Left renal pelvis (tissue), 4 donors: ENCODE measurements around the gene FBXL7. TPM values are rescaled to one million over a fixed set of nuclear protein-coding genes. Genes with fewer than 3 reads are reported as not detected.

ENCODE experiments used
- DNase-seq, 4 donors: peaks; one replicate each; pipeline ENCODE4 v3.0.0-alpha.2; 2013; ENCODE audit warnings: low read depth in 4 of 4, low spot score in 3 of 4
- polyA plus RNA-seq, 4 donors: library from polyadenylated mRNA; unstranded; fragments of 120-200 nt; gene quantifications; one replicate each; pipeline ENCODE4 v1.2.1, GENCODE V29; 2013; ENCODE audit not compliant: insufficient read length in 4 of 4

FBXL7 gene
- polyA plus RNA-seq, 4 donors, result 26.2 to 79.3 (median 28.7) TPM

DNA sequence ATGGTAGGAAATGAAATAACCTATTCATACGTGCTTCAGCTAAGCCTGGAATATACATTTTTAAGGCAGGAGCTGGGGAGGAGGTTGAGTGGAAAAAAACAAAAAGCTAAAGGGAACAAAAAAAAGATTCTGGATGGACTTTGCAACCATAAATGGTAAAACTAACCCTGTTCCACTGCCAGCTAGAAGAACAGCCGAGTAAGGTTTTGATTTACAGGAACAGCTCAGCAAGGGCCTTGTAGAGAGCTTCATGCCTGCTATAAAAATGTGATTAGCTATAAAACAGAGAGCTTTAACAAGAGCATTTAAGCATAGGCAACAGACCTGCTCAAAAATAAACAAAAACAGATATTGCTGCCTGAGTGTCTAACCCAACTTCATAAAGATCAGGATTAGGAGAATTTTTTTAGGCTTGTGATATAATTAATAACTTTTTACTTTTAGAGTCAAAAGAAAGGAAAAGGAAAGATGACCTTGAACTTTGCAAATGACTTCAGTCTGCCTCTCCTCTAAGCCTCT, 194.8 kb downstream of the FBXL7 start:
- DNase-seq, result peak in 1 of 4 donors; percentile 39

DNA sequence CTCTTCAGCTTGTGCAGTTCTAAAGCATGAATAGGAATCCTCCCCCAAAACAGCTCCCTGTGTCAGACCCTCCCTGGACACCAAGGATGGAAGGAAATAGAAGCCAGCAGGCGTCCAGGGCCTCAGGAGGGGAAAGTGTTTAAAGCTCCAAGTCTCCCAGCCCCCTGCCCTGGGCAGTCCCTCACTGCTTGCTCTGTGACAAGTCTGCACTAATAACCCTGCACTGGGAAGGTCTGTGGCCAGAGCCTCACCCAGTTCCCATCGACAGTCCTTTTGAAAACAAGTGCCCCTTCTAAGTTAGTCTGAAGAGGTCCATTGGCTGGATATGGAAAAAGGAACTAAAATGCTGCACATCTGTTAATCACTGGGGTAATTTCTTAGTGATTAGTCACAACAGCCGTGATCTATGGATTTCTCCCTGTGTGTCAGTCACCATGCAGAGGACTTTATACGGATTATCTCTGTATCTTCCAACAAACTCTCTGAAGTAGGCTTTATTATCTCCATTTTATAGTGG, 195.3 kb downstream of the FBXL7 start:
- peak in 2 of 4 donors; percentile 16 to 39 for DNase-seq

DNA sequence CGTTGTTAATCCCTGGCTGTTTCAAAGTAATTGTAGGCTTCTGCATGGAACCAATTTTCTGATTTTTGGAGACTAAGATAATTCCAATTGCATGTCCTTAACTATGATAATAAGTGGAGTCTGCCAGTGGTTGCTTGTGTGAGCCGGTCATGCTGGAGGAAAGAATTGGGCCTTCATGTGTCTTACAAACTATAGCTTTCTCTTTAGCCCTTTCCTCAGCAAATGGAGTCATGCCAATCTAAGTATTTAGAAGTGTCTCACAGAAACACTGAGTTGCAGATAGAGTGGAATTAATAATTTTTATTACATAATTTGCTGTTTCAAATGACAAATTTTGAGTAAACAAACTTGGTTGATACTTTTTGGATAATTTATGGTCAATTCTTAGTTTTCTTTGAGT, 200.4 kb downstream of the FBXL7 start:
- DNase-seq, result no peak

DNA sequence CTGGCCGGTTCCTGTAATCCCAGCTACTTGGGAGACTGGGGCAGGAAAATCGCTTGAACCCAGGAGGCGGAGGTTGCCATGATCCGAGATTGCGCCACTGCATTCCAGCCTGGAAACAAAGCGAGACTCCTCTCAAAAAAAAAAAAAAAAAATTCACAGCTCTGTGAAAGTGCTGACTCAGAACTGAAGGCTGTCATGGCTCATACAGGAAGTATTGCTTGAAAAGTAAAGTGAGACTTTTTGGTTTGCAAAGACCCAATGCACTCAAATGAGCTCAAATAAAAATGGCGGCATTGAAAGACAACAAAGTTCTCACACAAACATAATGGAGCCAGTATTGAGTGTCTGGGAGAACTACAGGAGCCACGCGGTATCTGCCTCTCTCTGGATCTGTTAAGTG, 202.1 kb downstream of the FBXL7 start:
- DNase-seq, result no peak

DNA sequence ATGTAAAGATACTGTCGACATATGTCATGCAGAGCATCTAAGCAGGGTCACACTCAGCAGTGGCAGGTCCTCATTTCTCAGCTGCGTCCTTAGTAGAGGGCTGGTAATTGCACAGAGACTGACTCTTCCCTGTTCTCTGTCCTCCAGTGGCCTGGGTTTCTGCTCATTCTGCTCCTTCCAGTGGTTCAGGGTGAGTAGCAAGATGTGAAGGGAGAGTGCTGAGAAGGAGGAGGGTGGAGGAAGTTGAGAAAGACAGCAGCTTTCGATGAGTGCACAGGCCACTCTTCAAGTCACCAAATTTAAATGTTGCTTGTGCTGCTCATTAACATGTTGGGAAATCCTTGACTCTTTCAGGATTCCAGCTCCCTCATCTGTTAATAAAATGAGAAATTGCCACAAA, 203.9 kb downstream of the FBXL7 start:
- DNase-seq, result no peak

DNA sequence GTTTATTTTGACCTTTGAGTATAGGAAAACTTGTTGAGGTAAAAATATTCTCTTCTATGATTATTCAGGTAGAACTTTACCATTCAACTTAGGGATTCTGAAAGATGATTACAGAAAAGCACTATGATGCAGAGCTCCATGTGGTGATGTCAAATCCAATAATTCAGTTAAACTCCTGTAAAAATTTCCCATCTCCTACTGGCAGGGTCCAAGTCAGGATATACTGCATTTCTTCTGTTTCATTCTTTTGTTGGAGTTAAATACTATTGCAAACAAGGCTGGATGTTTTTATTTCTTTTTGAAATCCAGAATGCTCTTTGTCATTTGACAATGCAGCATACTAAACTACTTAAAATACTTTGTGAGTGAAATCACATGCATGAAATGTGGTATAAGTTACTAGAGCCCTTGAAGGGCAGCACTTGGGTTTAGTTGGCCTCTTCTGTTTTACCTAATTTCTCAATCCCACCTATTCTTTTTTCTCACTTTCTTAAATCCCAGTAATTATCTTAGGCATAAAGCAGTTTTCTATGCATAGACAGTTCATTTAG, 204.5 kb downstream of the FBXL7 start:
- DNase-seq, result no peak

DNA sequence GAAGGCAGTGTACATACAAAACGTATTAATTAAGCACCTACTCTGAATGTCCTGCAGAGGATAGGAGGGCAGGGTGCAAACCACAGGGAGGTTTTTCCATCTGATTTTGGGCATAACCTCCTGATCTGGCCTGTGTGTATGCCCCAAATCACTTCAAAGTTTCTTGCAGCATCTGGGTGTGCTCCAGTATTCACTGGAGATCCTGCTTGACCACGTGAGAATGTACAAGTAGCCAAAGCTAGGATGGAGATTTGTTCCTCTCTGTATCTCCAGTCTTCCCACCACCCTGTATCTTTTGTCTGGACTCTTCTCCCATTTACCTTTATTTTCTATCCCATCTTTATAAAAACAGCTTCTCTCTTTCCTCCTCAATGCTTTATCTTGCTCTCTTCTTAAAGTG, 207.7 kb downstream of the FBXL7 start:
- no peak for DNase-seq

DNA sequence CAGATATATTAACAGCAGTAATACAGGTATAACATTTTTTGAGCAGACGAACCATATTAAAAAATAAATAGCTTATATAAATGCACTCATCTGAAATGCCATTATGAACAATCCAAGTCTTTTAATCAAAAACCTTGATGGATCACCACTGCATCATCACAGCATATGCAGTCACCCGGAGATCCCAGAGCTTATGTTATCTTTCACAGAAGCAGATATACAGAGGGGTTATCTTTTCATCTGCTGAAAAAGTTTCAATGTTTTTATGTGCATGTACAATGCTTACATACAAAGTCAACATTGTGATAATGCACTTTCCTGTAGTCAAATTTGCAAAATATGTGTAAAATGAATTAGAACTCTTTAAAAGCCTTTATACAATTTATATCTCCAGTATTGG, 211.9 kb downstream of the FBXL7 start:
- no peak for DNase-seq

DNA sequence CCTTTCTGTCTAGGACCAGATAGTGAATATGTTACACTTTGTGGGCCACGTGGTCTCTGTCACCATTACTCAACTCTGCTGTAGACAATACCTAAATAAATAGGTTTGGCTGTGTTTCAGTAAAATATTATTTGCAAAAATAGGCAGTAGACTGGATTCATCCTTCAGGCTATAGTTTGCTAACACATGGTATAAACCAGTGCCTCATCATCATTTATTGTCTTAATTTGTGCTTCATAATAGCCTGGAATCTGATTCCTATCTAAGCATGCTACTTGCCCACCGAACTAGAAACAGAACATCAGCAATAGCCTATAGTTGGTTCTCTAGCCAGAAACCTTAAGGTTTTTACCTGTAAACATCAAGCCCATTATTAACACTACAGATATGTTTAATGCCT, 215.6 kb downstream of the FBXL7 start:
- no peak for DNase-seq

DNA sequence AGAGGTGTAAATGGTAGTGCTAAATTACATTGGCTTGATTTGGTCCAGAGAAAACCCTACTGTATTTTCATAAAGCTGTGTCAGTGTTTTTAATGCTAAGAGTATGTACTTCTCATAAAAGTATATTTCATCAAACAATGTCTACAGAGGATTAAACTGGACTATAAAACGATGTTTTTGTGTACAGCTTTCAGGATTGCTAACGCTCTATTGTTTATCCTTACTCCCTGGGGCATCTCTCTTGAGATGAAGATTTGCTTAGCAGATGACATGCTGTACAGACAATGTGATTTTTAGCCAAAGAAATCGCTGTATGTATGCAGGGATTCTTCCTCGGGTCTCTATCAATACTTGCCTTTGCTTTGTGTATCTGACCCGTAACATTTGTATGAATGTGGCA, 216.0 kb downstream of the FBXL7 start:
- DNase-seq, result no peak

DNA sequence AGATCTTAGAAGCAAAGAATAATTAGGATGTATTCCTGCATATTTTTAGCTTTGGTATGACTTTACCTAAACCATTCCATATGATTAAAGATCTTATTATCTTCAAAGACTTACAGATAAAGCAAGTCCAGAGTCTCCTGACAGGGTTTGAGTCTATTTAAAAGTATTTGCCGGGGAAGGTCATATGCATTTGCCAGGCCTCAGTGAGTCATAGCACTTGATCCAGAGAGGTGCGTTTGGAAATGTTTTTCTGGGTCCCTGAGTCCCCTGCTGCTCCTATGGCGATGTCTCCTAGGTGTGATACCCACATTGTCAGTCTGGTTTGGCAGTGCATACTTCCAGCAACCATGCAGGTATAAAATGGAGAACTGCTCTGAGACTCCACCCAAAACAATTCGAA, 217.0 kb downstream of the FBXL7 start:
- DNase-seq, result no peak

DNA sequence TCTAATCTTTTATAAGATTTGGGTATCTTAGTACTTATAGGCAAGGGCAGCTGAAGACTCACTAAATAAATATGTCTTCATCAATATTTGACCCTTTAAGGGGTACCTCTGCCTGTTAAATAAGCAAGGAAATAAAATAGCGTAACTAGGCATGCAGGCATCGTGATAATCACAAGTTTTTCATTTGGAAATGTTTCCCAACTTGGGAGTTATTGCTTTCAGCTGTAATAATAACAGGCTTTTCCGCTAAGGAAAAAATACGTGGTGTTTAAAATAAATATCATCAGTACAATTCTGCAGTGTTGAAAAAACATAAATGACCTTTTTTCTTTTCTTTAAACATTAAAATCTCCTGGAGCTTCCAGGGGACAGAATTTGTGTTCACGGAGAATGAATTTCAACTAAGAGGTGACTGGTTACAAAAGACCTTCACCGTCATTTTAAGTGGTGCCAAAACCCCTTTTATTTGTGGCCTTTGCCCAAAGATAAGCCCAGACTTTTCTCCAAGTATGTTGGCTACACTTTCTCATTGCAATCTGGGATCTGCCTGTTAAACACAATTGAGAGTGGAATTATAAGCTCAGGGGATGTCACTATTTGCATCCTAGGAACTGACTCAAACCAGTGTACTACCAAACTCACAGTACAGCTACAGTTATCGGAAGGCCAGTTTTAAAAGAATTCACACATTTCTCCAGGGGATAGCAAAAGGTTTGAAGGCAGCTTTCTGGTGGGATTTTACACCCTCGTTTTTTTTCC, 218.6 kb downstream of the FBXL7 start:
- no peak for DNase-seq

DNA sequence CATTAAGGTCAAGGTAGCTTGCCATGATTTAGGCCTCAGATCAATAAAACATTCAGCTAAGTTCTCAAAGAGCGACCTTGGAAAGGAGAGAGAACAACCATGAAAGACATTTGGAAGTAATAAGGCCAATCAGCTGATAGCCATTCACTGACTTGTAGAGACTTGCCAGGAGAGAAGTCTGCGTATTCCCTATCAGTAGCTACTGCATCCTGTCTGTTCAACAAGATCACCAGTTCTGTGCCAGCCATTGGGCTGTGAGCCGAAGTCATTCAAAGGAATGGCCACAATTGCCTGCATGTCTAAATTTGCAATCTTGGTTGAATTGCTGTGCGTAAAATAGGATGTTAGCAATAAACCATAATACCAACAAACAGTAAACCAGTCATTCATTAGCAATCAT, 219.8 kb downstream of the FBXL7 start:
- DNase-seq, result no peak

DNA sequence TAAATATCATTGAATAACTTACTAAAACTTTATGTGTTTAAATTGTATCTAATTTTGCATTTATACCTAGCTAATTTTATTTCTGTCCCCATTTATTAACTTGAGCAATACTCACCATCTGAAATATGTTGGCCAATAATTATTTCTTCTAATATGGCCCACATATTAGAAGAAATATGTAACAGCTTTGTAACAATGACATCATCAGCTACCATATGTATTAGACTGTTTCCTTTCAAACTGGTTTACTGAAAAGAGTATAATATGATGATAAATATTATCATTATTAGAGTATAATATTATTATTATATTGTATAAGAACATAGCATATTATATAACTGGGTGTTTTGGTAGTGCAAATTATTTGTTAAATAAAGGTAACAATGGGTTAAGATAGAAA, 220.5 kb downstream of the FBXL7 start:
- DNase-seq, result no peak

DNA sequence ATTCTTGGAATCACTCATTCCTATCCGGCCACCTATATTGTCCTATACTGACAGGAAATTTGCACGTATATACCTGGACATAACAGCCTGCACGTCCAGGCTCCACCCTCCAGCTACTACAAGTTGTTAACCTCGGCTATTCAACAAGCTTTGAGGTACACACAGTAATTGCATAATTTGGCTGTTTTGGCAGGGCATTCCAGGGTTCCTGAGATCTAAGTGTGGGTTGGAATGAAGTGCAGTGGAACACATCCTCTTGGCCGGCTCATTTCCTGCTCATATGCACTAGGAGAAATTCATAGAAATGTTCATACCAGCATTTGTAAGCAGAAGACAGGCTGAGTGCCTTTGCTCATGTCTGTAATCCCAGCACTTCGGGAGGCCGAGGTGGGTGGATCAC, 222.3 kb downstream of the FBXL7 start:
- DNase-seq, result no peak

DNA sequence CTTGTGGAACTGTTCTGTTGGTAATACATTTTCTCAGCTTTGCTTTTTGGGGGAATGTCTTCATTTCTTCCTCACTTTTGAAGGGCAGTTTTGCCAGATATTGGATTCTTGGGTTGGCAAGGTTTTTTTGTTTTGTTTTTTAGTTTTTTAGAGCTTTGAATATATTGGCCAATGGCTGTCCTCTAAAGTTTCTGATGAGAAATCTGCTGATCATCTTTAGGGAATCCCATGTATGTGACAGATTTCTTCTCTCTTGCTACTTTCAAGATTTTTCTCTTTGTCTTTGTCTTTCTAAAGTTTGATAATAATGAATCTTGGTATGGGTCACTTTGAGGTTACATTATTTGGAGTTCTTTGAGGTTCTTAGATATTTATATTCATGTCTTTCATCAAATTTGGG, 227.4 kb downstream of the FBXL7 start:
- DNase-seq, result no peak

DNA sequence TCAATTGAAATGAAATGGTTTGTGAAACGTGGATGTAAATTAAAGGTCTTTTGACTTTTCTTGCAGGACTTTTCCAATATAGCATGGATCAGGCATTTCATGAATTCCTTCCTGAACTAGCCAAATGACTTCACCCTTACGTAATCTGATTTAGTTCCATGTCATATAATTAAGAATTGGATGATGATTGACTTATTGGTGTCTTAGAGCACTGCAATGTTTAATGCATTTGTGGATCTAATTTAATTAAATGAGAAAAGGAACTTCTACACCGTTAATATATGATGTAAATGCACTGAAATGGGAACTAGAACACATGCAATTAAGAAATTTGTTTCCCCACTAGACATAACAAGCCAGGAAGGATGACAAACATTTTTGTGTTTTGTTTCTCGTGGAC, 228.8 kb downstream of the FBXL7 start:
- DNase-seq, result no peak

DNA sequence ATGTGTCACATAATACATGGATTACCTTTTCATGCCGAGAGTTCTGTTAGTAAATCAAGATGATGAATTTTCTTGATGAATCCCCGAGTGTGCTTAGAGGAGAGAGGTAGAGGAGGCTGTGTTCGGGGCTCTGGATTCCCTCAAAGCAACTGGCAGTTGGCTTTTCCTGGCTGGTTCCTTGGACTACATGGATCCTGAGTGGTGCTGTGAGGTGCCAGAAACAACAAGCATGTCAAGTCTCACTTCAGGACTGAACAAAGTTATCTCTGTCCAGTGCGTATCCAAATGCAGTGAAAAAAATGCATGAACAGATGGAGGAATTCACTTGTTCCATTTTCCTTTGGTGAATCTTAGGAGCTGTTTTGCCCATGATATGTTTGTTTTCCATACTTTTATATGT, 231.7 kb downstream of the FBXL7 start:
- DNase-seq, result no peak

DNA sequence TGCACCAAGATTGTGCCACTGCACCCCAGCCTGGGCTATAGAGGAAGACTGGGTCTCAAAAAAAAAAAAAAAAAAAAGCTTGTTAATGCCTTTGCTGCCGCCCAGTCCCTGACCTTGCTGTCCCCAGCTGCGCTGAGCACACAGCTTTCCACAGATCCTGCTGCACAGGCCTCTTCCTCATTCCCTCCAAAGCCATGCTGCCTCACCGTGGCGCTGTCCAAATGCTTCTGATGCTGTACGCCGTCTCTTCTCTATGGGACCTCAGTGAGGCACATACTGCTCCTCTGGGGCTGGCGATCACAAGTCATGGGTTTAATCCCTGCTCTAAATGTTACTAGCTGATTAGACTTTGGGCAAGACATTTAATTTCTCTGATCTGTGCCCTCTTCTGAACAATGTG, 234.1 kb downstream of the FBXL7 start:
- DNase-seq, result no peak

DNA sequence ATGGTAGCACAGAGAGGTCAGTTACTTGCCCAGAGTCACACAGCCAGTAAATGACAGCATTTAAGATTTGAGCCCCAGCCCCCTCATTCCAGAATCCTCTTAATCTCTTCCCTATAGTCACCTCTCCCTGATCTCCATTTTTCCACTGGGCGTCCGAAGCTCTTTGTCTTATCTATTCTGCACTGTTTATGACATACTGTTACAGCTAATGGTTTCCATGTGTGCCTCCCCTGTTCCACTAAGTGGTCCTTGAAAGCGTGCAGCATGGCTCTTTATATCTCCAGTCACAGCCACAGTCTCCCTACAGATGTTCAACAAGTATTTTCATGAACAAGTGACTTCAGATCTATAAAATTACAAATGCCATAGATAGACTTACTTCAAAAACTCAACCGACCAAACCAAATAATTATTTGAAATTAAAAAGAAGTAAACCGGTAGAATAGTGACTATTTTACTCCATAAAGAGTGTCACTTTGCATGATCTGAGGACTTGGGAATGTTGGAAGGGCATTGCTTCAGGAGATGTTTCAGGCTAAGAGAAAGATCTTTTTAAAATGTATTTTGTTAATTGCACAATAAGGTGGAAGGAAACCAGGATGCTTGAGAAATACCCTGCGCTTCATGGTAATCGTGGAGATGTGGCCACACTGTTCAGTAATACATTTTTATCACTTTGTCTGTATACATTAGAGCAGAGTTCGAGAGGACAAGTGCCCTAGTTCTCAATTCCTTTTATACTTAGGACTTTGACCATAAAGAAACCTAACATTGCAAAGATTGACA, 237.2 kb downstream of the FBXL7 start:
- DNase-seq, result no peak

DNA sequence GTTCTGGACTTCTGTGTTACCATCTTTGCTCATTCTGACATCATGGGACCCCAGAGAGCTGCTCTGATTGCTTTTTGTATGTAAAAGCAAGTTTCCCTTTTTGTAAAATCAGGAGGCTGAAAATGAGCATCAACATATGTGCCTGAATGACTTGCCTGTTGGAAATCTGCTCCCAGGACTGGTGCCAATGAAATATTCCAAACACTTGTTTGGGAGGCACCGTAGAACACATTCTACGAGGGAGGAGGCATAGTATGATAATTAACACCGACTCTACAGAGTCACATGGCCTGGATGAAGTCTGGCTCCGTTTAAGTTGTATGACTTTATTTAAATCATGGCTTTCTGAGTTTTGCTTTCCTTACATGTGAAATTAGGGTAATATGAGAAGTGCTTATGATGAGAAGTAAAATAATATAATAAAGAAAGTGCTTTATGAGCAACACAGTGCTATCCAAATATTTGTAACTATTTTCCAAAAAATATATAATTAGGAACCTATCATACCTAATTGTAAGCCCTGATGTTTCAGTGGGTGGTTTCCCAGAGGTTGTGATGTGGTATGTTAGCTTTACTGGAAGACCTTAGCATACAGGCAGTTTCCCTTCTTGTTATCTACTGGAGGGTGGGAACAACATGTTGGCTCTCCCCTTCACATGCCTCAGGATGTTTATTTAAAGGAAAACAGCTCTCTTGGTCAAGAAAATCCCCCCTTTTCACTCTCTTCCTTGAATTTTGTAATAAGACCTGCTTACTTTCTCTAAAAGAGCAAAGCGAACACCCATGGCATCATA, 238.1 kb downstream of the FBXL7 start:
- no peak for DNase-seq
